Hippocampal formation (tissue), 2 donors: ENCODE results near the gene SPSB2.

ENCODE experiments used
- DNase-seq, 2 donors: peaks; one replicate each; lab custom pipeline; 2025; lab: John Stamatoyannopoulos, UW

The SPSB2 gene

DNA sequence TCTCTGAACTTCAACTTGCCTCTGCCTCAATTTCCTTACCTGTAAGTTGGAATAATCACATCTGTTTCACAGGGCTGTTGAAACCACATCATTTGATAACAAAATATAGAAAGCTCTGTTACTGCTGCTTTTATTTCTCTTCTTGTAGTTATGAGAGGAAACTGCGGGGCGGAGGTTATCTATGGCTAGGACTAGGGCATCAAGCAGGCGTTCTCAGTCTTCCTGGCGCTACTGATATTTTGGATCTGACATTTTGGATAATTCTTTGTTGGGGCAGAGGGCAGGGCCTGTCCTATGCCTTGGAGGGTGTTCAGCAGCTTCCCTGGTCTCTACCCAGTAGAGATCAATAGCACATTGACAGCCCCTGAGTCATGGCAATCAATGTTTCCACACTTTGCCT, 41.0 kb downstream of the SPSB2 start:
- DNase-seq: no peak

DNA sequence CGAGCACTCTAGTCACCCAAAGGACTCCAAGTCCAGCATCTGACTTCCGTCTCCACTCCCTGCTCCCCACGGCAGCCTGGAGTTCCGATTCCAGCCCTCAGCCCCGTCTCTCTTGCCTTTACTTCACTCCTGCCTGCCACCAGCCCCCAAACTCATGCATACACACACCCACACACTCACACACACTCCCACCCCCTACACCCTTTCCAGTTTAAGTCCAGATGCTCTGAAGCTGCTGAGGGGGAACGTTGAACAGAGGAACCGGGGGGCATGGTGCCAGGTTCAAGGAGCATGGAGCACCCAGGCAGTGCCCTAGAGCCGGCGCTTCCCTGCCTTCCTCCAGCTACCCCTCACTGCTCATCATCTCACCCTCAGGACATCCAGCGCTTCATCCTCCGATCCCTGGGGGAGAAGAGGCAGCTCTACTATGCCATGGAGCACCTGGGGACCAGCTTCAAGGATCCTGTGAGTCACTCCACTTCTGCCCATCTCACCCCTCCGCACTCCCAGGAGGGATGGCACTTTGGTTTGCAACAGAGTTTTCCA, 41.6 kb downstream of the SPSB2 start:
- no peak for DNase-seq

DNA sequence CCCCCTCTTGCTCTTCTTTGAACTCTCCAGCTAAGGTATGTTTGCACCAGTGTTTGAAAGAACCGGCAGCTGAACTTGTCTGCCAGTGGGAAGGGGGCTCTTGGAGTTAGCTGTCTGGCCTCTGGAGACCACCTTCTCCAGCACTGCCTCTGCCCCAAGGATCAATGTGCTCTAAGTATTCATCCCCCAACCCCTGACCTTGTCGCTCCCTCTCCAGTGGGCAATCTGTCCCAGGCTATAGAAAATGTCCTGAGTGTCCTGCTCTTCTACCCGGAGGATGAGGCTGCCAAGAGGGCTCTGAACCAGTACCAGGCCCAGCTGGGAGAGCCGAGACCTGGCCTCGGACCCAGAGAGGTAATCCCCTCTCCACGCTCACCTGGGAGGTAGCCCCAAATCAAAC, 42.1 kb downstream of the SPSB2 start:
- no peak for DNase-seq

DNA sequence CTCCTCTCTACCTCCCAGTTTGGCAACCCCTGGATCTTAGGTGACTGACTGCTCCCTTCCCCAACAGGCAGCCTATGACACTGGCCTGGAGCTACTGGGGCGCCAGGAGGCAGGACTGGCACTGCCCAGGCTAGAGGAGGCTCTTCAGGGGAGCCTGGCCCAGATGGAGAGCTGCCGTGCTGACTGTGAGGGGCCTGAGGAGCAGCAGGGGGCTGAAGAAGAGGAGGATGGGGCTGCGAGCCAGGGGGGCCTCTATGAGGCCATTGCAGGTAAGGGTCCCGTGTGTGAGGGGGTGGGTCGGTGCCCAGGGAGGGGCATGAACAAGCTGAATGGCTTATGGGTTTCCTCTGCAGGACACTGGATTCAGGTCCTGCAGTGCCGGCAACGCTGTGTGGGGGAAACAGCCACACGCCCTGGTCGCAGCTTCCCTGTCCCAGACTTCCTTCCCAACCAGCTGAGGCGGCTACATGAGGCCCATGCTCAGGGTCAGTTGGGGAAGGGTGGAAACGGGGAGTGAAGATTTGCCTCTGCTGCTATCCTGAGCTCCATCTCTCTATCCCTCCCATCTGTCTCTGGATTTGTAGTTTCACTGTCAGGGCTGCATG, 42.7 kb downstream of the SPSB2 start:
- no peak for DNase-seq

DNA sequence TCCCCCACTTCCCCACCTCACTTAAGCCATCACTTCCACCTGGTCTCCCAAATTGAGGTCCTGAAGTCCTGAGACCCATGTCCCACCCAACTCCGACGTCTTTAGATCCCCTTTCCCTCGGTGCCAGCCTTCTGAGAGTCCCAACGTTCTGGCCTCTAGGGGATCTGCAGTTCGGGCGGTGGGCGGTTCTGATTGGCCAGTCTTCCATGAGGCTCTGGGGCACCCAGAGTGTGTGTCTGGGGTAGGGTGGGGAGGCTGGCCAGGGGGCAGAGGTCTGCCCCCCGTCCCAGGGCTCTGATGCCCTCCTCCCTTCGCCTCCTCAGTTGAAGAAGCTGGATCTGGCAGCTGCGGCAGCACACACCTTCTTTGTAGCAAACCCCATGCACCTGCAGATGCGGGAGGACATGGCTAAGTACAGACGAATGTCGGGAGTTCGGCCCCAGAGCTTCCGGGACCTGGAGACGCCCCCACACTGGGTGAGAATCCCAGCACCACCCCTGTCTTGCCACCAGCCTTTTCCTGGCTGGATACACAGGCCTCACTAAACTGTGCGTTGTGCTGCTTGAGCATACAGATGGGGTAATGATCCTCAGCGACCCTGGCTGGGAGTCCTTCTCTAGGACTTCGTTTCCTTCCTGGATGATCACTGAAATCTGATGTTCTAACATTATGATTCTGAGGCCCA, 43.4 kb downstream of the SPSB2 start:
- DNase-seq: no peak

DNA sequence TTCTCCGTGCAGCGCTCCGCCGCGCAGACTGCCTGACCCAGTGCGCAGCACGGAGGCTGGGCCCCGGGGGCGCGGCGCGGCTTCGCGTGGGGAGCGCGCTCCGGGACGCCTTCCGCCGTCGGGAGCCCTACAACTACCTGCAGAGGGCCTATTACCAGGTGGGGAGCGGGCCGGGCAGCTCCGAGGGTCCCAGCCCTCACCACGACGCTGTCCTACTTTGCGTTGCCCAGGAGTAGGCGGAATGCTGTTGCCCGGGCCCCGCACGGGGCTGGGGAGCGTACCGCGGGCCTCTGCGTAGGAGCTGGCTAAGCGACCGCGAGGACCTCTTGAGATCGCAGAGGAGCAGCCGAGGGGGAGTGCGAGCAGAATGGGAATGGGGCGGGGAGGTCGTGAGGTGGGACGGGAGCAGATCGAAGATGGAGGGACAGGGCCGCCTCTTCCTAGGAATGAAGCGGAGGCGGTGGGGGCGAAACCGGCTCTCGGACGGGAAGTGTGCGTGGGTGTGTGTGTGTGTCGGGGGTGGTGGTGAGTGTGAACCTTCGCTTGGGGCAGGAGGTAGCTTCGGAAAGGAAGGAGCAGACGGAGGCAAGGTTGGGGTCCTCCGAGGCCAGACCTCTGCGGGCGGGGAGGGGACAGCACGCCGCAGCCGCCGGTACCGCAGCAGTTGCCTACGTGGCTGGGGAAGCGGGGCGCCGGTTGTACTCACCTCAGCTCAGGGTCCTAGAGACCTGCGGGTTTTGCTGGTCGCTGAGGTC, 44.1 kb downstream of the SPSB2 start:
- no peak for DNase-seq

DNA sequence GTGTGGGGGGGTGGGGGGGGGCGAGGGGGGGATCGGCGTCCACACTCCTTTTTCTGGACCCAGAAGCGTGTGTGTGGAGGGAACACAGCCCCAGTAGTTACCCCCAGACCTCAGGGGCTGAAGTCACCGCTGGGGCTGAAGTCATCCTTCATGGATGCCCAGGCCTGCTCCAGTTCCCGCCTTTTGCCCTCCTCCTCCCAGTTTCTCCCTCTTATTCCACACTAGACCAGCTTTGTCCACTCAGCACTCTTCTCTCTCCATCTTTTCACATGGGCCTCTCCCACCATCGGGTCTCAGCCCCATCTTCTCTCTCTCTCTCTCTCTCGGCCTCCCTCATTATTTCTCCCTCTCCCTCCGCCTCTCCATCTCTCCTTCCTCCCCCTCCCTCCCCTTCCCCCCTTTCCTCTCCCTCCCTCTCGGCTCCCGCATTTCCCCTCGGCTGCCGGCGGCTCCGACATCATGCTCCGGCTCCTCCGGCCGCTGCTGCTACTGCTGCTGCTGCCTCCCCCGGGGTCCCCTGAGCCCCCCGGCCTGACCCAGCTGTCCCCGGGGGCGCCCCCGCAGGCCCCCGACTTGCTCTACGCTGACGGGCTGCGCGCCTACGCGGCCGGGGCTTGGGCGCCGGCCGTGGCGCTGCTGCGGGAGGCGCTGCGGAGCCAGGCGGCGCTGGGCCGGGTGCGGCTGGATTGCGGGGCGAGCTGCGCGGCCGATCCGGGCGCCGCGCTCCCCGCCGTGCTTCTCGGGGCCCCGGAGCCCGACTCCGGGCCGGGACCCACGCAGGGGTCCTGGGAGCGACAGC, 44.9 kb downstream of the SPSB2 start, which contains the start of gene P3H3:
TSS of gene P3H3 (plus strand) at position 426 of the 799 bp plus-strand sequence. CDS start at position 460, 34 bp downstream.
- DNase-seq: peak in 1 of 2 donors; percentile 15

DNA sequence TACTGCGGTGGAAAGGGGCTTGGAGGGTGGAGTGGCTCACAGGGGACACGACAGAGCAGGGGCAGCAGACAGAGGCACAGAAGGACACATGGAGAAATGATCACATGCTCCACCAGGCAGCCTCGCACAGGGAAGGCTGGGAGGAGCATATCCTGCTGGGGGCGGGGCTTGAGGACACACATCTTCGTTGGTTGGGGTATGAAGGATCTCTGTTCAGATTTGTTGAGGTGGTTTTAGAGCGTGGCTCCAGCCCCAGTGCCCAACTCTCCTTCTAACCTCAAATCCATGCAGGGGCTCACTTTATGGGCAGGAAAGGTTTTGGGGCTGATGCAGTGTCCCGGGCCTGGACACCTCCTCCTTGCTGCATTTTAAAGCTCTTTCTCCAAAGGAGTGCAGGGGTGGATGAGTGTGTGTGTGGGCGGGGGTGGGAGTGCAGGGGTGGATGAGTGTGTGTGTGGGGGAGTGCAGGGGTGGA, 45.6 kb downstream of the SPSB2 start:
- peak; percentile 56 to 70 for DNase-seq

DNA sequence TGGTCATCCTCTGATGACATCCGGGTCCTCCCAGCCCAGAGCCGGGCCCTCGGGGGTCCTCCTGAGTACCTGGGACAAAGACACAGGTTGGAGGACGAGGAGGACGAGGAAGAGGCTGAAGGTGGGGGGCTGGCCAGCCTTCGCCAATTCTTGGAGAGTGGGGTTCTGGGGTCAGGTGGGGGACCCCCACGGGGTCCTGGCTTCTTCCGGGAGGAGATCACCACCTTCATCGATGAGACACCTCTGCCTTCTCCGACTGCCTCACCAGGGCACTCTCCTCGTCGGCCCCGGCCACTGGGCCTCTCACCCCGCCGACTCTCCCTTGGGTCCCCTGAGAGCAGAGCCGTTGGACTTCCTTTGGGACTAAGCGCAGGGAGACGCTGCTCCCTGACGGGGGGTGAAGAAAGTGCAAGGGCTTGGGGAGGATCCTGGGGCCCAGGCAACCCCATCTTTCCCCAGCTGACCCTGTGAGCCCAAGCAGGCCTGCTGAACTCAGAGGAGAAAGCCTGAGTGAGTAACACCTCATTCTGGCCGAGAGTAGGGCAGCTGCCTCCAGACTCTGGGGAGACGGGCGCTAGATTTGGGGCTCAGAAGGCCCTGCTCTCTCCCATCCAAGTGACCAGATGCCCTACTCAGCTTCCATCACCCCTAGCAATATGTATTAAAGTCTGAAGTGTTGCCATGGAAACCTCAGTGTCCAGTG, 46.2 kb downstream of the SPSB2 start:
- DNase-seq: no peak

DNA sequence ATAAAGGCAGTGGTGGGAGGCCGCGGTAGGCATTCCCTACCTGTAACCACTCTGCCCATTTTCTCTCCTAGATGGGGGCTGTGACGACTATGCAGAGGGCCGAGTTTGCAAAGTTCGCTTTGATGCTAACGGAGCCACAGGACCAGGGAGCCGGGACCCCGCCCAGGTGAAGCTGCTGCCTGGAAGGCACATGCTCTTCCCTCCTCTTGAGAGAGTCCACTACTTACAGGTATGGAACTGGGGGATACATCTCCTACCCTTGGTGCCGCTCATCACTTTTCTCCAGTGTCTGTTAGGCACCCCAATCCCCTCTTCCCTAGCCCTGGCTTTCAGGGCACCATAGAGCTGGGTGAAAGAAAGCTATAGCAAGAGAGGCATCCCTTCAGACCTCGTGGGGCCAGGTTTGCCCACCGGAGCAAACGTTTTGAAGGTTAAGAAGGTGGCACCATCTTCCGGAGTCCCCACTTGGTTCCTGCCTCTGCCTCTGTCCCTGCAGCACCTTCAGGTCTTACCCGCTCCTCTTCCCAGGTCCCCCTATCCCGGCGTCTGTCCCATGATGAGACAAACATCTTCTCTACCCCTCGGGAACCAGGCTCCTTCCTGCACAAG, 46.9 kb downstream of the SPSB2 start:
- no peak for DNase-seq

DNA sequence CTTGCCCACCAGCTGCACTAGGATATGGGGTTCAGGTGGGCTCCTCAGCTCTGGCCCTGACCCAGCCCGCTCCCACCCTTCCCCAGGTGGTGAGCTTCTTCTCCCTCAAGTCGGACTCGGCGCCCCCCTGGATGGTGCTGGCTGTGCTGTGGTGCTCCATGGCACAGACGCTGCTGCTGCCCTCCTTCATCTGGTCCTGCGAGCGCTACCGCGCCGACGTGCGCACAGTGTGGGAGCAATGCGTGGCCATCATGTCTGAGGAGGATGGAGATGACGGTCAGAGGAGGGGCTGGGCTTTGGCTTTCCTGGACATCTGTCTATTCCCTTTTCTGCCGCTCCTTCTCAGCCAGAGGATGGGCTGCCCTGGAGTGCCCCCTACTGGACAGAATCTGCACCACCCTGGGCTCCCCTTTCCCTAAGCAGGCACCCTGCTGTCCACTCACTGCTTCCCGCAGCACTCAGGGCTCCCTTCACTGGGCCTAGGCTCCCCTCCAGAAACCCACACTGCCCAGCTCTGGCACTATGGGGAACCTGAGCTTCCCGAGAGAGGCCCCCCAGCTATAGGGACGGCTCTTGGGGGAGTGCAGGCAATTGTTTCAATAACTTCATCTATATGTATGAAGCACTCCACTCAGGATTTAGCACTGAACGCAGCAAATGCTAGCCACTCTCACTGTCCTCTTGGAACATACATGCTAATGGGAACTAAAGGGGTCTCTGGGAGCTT, 47.5 kb downstream of the SPSB2 start:
- DNase-seq: peak; percentile 65 to 79

DNA sequence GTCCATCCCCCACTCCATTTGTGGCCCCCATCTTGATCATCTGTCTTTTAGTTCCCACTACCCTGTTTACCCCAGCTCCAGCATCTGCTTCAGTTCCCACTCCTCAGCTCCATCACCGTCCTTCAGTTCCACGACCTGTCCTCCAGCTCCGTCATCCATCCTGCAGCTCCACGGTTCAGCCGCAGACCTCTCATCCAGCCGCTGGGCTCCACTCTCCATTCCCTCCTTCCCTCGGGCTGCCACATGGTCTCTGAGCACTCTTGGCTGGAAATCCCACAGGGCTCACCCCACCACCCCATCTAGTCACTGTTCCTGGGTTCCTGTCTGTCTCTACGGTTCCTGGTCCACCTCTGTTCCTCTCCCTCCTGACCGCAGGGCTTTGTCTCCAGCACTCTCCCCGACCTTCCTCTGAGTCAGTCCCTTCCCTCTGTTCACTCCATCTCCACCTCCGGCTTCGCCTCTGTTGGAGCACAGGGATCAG, 48.2 kb downstream of the SPSB2 start:
- no peak for DNase-seq

DNA sequence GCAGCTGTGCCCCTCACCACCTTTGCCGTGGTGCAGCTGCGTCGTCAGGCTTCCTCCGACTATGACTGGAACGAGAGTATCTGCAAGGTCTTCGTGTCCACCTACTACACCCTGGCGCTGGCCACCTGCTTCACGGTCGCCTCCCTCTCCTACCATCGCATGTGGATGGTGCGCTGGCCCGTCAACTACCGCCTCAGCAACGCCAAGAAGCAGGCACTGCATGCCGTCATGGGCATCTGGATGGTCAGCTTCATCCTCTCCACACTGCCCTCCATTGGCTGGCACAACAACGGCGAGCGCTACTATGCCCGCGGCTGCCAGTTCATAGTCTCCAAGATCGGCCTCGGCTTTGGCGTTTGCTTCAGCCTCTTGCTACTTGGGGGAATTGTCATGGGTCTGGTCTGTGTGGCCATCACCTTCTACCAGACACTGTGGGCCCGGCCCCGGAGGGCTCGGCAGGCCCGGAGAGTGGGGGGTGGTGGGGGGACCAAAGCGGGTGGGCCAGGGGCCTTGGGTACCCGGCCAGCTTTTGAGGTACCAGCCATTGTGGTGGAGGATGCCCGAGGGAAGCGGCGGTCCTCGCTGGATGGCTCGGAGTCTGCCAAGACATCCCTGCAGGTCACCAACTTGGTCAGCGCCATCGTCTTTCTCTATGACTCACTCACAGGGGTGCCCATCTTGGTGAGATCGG, 48.9 kb downstream of the SPSB2 start:
- DNase-seq: no peak

DNA sequence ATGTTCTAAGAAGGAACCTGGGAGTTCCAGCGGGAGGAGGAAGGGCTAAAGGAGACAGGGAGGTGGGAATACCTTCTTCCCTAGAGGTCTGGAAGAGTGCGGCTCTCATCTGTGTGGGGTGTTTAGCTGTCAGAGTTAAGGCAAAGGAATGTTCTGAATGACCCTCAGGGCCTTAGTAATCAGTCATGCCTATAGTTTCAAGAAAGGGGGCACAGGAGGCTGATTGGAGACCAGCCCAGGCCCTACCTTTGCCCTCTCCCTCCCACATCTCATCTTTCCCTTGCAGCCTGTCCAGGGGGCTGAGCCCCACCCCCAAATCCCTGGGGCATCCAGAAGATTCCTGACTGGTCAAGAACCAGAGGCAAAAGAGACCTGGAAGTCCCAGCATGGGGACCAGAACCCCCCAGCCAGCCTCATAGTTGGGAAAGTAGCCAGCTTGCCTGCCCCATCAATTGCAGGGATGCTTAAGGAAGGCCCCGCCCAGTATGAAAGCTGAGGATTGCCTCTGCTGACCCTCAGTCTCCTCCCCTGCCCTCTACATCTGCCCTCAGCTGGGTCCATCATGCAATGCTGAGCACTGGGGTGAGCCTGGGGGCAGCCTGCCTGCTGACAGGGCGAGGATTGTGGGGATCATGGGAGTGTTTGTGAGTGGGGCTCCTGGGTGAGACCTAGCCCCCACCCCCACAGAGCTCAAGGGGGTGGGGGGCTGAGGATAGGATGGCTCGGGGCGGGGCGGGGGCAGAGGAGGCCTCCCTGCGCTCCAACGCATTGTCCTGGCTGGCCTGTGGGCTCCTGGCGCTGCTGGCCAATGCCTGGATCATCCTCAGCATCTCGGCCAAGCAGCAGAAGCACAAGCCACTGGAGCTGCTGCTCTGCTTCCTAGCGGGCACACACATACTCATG, 49.7 kb downstream of the SPSB2 start:
- DNase-seq: no peak

DNA sequence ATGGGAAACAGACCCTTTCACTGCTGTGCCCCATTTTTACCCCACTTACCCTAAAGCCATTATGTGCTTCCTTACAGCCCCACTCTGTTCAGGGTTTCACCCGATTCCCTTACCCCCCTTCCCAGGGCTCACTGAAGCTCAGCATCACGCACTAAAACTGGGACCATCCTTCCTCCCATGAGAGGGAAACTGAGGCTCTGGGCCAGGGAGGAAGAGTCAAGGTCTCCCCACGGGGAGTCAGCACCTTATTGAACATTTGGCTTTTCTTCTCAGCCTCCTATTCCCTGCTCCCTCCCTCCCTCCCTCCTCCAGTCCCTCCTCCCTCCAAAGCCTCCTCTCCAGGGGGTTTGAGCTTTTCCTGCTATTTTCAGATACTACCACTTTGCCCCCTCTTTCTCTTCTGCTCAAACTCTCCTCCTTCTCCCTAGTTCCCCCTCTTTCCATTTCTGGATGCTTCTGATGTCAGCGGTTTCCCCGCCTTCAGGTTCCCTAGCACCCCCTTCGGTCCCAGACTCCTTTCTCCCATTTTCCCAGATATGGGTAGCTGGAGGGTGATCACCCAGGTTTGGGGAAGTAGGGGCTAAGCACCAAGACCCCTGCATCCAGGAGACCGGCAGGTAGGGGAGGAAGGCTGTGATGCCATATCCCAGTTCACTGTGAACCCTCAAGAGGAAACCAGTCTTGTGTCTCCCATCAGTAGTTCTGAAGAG, 50.5 kb downstream of the SPSB2 start:
- DNase-seq: peak in 1 of 2 donors; percentile 15

DNA sequence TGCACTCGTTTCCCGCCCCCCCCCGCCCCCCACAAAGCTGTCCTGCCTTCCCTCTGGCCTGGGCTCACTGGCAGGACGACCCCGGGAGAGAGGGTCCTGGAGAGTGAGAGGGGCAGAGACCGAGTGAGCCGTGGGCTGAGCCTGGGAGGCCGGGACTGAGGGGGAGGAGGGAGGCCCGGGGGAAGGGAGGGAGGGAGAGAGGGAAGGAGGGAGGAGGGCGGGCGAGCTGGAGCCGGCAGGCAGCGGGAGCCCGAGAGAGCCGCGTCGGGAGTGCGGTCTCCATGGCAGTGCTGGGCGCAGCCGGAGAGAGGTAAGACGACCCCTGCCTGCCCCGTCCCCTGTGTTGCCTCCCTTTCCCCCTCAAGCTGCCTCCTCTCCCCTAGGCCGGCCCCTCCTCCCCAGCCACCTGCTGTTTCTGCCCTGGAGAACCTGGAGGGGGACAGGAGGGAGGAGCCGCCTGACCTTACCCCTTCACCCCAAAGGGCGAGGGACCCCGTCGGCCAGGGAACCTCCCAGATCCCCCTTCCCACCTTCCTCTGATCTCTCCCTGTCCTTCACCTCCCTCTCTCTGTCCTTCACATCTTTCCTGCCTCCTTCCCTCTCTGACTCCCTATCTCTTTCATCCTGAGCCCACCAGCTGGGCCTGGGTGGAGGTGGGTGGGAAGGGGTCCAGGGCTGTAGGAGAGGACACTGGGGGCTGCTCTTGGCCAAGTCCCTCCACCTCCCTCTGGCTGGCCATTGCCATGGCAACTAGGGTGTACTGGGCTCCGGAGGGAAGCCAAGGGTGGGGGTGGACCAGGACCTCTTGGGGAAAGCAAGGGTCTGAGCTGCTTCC, 51.3 kb downstream of the SPSB2 start, which contains the start of gene GPR162:
TSS of gene GPR162 (plus strand) at position 231 of the 835 bp plus-strand sequence. CDS start 2,078 bp downstream, outside the sequence.
- peak; percentile 57 to 64 for DNase-seq
